ENCODE results near the gene FBXL12. TPM values are rescaled to one million over a fixed set of nuclear protein-coding genes. Genes with fewer than 3 reads are reported as not detected.

The FBXL12 gene
- total and polyA plus RNA-seq, 2 experiments from 2014 or later, result 23.5 to 25.4 TPM

- TF ChIP-seq ZNF462 (CRISPR knock-in tag; IDR thresholded peaks at IDR 0.05) (no peak), JUNB (IDR thresholded peaks at IDR 0.05; ENCODE audit: unreplicated experiment) (no peak), CTCF (conservative IDR thresholded peaks at IDR 0.05; ENCODE audit: low read depth in 2 of 2) (no peak), CREB1 (CRISPR knock-in tag; IDR thresholded peaks at IDR 0.05; ENCODE audit: low read depth) (no peak), ZNF331 (CRISPR knock-in tag; IDR thresholded peaks at IDR 0.05; ENCODE audit: low read depth) (no peak)
Measured at GRCh38 chr19:9834307-9834725, 15.4 kb upstream of the FBXL12 start (continued).

GRCh38 chr19:9828551-9829063 is 9.7 kb upstream of the FBXL12 start:
- Mint-ChIP-seq H3K4me3 (peak overlapping the region; percentile 96), H3K4me1 (peaks cover 9% of the 10 kb centered on the region), H3K36me3 (ENCODE audit: low read depth) (peaks cover 24% of the 10 kb centered on the region), H3K27ac (peak overlapping the region; percentile 74), H3K27me3 (ENCODE audit: insufficient read depth, low read depth, poor library complexity) (peaks cover 5% of the 10 kb centered on the region), H3K9me3 (no peaks in the 10 kb centered on the region; the same call in 2 of the 3 replicates)
- TF ChIP-seq STAT1 (IDR thresholded peaks at IDR 0.05; ENCODE audit: unreplicated experiment), result no peak
- no peak for TF ChIP-seq POLR2AphosphoS5 (IDR thresholded peaks at IDR 0.05; ENCODE audit: low read depth)
- no peaks in the 10 kb centered on the region for H3K27me3 ChIP-seq (ENCODE audit: insufficient read depth)
- no peaks in the 10 kb centered on the region for H3K9me2 ChIP-seq (ENCODE audit: insufficient read depth)
- H3K4me3 ChIP-seq, result peak overlapping the region; percentile 81
- H2AFZ ChIP-seq, result no peak overlapping the region
- peaks cover 13% of the 10 kb centered on the region for H3F3A ChIP-seq (replicated peaks; ENCODE audit: low read depth)
- no peaks in the 10 kb centered on the region for H3K36me3 ChIP-seq (ENCODE audit: insufficient read depth)
- peaks cover 8% of the 10 kb centered on the region for H4K20me1 ChIP-seq (replicated peaks; ENCODE audit: insufficient read depth)
- peaks cover 53% of the 10 kb centered on the region for H3K79me2 ChIP-seq (replicated peaks; ENCODE audit: insufficient read depth)
- peaks cover 5% of the 10 kb centered on the region; the same call in 1 of the 2 replicates for H3K4me1 ChIP-seq (ENCODE audit: insufficient read depth)
- H3K27ac ChIP-seq (ENCODE audit: low read depth), result no peak overlapping the region
- DNase-seq (ENCODE audit: low spot score) (no peak), ATAC-seq (no peak)
- peak overlapping the region; percentile 98 for H3K4me2 ChIP-seq

Data from GM23338 (cell line).